GM18520 (cell line): ENCODE measurements around the gene ACSM2A.
"Not testable (repeated sequence)": the region's sequence is repeated elsewhere in the genome, so short reads cannot be mapped to it uniquely, and the experiment has no call there.

ENCODE experiments used
- ATAC-seq: cut with Tn5 transposase; IDR thresholded peaks from one replicate; pipeline ENCODE4 v1.9.1; 2021; ENCODE audit not compliant: unreplicated experiment

ACSM2A gene

GRCh38 chr16:20451364-20451763 is at the start of gene ACSM2A:
Gene ACSM2A (plus strand): TSS chr16:20451521. CDS start chr16:20460115, 8,594 bp downstream.
- not testable (repeated sequence) for ATAC-seq

- no peak for ATAC-seq
These were observed 48.7 kb upstream of the ACSM2A start for GRCh38 chr16:20402651-20403050.

- ATAC-seq: no peak
These were observed 46.7 kb upstream of the ACSM2A start, which contains the start of gene PDILT for GRCh38 chr16:20404637-20405036. Gene PDILT (minus strand): TSS chr16:20404737. CDS start chr16:20399300, 5,437 bp downstream.

- no peak for ATAC-seq
These were observed 41.8 kb upstream of the ACSM2A start, which contains the start of gene ACSM5 for GRCh38 chr16:20409398-20410120. Gene ACSM5 (plus strand): TSS chr16:20409534. CDS start chr16:20411485, 1,951 bp downstream.

- no peak for ATAC-seq
These were observed 41.1 kb upstream of the ACSM2A start for GRCh38 chr16:20410121-20410723.

GRCh38 chr16:20411055-20411454 is 40.3 kb upstream of the ACSM2A start:
- no peak for ATAC-seq

- ATAC-seq: no peak
These were observed 35.8 kb upstream of the ACSM2A start for GRCh38 chr16:20415541-20415940.

GRCh38 chr16:20419093-20419492 is 32.2 kb upstream of the ACSM2A start:
- ATAC-seq: not testable (repeated sequence)

- not testable (repeated sequence) for ATAC-seq
These were observed 29.6 kb upstream of the ACSM2A start for GRCh38 chr16:20421748-20422147.

GRCh38 chr16:20423772-20424128 is 27.6 kb upstream of the ACSM2A start:
- ATAC-seq: not testable (repeated sequence)

- no peak for ATAC-seq
These were observed 27.0 kb upstream of the ACSM2A start for GRCh38 chr16:20424129-20424866.

- ATAC-seq: not testable (repeated sequence)
These were observed 23.9 kb upstream of the ACSM2A start for GRCh38 chr16:20427401-20427797.

GRCh38 chr16:20429499-20429898 is 21.8 kb upstream of the ACSM2A start:
- ATAC-seq: not testable (repeated sequence)

- not testable (repeated sequence) for ATAC-seq
These were observed 20.8 kb upstream of the ACSM2A start for GRCh38 chr16:20430480-20430879.

GRCh38 chr16:20430948-20431347 is 20.4 kb upstream of the ACSM2A start:
- no peak for ATAC-seq

- not testable (repeated sequence) for ATAC-seq
These were observed 12.4 kb upstream of the ACSM2A start for GRCh38 chr16:20438950-20439349.

GRCh38 chr16:20439820-20440231 is 11.5 kb upstream of the ACSM2A start:
- not testable (repeated sequence) for ATAC-seq

GRCh38 chr16:20440731-20441130 is 10.6 kb upstream of the ACSM2A start:
- ATAC-seq: not testable (repeated sequence)

GRCh38 chr16:20441191-20441590 is 10.1 kb upstream of the ACSM2A start:
- ATAC-seq: no peak

GRCh38 chr16:20441859-20442258 is 9.5 kb upstream of the ACSM2A start:
- ATAC-seq: not testable (repeated sequence)

GRCh38 chr16:20446652-20447393 is 4.5 kb upstream of the ACSM2A start:
- not testable (repeated sequence) for ATAC-seq
